ENCODE measurements around the gene GALNT17. TPM values are rescaled to one million over a fixed set of nuclear protein-coding genes. Genes with fewer than 3 reads are reported as not detected.

Gene GALNT17
- total RNA-seq, 2 experiments from 2014 or later: not detected

DNA sequence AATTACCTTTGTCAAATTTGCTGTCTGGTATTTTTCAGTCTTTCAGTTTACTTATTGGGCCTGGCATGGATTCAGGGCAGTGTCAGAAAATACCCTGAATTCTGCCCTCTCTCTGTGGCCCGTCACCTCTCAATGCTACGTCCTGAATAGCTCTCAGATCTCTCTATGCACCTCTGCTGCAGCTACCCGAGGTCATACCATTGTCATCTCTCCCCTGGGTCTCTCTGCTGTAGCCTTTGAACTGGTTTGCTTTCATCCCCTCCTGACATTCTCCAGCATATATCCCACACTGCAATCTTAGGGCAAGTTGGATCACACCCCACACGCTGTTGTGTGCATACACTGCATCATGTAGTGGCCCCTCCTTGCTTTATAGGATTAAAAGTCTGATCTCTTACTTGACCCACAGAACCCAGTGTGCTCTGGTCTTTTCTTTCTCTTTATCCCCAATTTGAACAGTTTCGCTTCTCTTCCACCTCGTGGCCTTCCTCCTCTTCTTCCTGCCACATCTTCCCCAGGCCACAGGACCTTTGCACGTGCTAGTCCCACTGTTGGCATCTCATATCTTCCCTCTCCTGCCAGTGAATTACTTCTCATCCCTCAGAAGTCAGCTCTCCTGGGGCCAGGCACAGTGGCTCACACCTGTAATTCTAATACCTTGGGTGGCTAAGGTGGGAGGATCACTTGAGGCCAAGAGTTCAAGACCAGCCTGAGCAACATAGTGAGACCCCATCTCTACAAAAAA is 372.9 kb downstream of the GALNT17 start:
- Mint-ChIP-seq H3K27ac (no peak overlapping the region), H3K4me1 (no peaks in the 10 kb centered on the region), H3K27me3 (no peaks in the 10 kb centered on the region), H3K36me3 (no peaks in the 10 kb centered on the region), H3K9me3 (ENCODE audit: low read depth) (peaks cover 19% of the 10 kb centered on the region), H3K4me3 (no peak overlapping the region)
- ATAC-seq (no peak), DNase-seq (no peak)
- CTCF ChIA-PET: no interaction called here

GRCh38 chr7:71506822-71507221 is 374.9 kb downstream of the GALNT17 start:
- no peaks in the 10 kb centered on the region for H3K36me3 Mint-ChIP-seq
- no peaks in the 10 kb centered on the region for H3K27me3 Mint-ChIP-seq
- CTCF ChIA-PET: no interaction called here
- ATAC-seq: no peak
- peaks cover 15% of the 10 kb centered on the region for H3K9me3 Mint-ChIP-seq (ENCODE audit: low read depth)
- no peak overlapping the region for H3K4me3 Mint-ChIP-seq
- H3K4me1 Mint-ChIP-seq: no peaks in the 10 kb centered on the region
- DNase-seq: no peak
- H3K27ac Mint-ChIP-seq: no peak overlapping the region

- H3K36me3 Mint-ChIP-seq: no peaks in the 10 kb centered on the region
- H3K4me3 Mint-ChIP-seq: no peak overlapping the region
- no peaks in the 10 kb centered on the region for H3K4me1 Mint-ChIP-seq
- no peaks in the 10 kb centered on the region for H3K27me3 Mint-ChIP-seq
- H3K9me3 Mint-ChIP-seq (ENCODE audit: low read depth): peaks cover 10% of the 10 kb centered on the region
- ATAC-seq (no peak), DNase-seq (no peak)
- CTCF ChIA-PET: no interaction called here
- H3K27ac Mint-ChIP-seq: no peak overlapping the region
Measured at GRCh38 chr7:71507680-71508602, 376.0 kb downstream of the GALNT17 start.

DNA sequence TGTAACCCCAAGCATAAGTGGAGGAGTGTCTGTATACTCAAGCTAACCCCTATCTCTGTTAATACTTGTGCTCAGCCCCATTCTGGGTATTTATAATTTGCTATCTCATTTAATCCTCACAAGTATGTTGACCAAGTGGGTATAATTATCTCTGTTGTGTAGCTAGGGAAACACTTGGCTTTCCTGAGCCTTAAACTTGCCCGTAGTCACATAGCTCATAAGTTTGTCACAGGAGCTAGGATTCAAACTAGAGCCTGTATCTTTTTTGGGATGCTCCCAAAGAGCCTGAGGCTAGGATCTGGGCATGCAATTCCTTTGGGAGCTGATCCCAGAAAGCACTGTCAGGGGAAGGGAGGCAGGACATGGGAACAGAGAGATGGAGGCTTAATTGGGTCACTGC is 377.4 kb downstream of the GALNT17 start:
- no peak for DNase-seq
- no peaks in the 10 kb centered on the region for H3K27me3 Mint-ChIP-seq
- peaks cover 15% of the 10 kb centered on the region for H3K9me3 Mint-ChIP-seq (ENCODE audit: low read depth)
- H3K4me3 Mint-ChIP-seq: no peak overlapping the region
- H3K4me1 Mint-ChIP-seq: no peaks in the 10 kb centered on the region
- no peak for ATAC-seq
- H3K27ac Mint-ChIP-seq: no peak overlapping the region
- H3K36me3 Mint-ChIP-seq: no peaks in the 10 kb centered on the region
- CTCF ChIA-PET: no interaction called here

GRCh38 chr7:71511361-71511807 is 379.4 kb downstream of the GALNT17 start:
- Mint-ChIP-seq H3K9me3 (ENCODE audit: low read depth) (peaks cover 18% of the 10 kb centered on the region), H3K4me1 (no peaks in the 10 kb centered on the region), H3K4me3 (no peak overlapping the region), H3K27me3 (no peaks in the 10 kb centered on the region), H3K36me3 (no peaks in the 10 kb centered on the region), H3K27ac (no peak overlapping the region)
- ATAC-seq (no peak), DNase-seq (no peak)
- CTCF ChIA-PET: no interaction called here

- H3K9me3 Mint-ChIP-seq (ENCODE audit: low read depth): peaks cover 24% of the 10 kb centered on the region
- CTCF ChIA-PET: no interaction called here
- DNase-seq (no peak), ATAC-seq (no peak)
- no peak overlapping the region for H3K4me3 Mint-ChIP-seq
- H3K36me3 Mint-ChIP-seq: no peaks in the 10 kb centered on the region
- no peak overlapping the region for H3K27ac Mint-ChIP-seq
- no peaks in the 10 kb centered on the region for H3K4me1 Mint-ChIP-seq
- no peaks in the 10 kb centered on the region for H3K27me3 Mint-ChIP-seq
Measured at GRCh38 chr7:71517940-71518699, 386.2 kb downstream of the GALNT17 start.

DNA sequence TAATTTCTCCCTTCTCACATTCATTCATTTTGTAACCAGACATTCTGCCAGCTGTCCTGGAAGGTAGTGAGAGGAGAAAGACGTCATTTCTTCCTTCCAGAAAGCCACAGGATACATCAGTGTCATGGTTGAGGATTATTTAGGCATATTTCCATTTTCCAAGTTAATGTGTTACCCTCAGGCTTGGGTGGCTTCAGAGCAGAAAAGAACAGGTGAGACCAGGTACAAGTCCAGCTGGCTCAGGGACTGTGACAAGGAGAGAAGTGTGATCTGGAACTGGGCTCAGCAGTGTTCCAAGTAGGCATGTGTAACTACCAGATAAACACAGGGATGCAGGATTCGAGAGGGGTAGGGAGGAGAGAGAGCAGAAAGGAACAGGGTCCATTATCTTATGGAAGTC is 386.9 kb downstream of the GALNT17 start:
- Mint-ChIP-seq H3K4me1 (no peaks in the 10 kb centered on the region), H3K27me3 (no peaks in the 10 kb centered on the region), H3K27ac (no peak overlapping the region), H3K36me3 (no peaks in the 10 kb centered on the region), H3K4me3 (no peak overlapping the region), H3K9me3 (ENCODE audit: low read depth) (peaks cover 20% of the 10 kb centered on the region)
- CTCF ChIA-PET: no interaction called here
- no peak for DNase-seq
- ATAC-seq: no peak

DNA sequence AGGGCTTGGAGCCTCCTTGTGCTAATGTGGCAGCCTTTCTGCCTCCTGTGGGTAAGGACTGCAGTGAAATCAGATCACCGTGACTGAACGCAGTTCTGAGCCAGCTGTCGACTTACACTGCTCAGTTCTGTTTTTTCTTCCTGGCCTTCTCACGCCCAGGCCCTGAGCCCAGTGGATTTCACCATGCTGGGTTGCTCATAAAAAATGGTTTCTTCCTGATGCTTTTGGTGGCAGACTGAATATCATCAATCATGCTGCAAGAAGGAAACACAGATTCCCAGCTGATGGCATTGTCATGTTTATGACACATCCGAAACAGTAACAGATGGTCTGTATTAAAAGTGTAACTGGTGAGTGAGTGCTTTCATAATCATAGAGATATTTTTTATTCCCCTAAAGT is 389.6 kb downstream of the GALNT17 start:
- Mint-ChIP-seq H3K27me3 (no peaks in the 10 kb centered on the region), H3K27ac (no peak overlapping the region), H3K4me3 (no peak overlapping the region), H3K36me3 (no peaks in the 10 kb centered on the region), H3K9me3 (ENCODE audit: low read depth) (peaks cover 11% of the 10 kb centered on the region), H3K4me1 (no peaks in the 10 kb centered on the region)
- DNase-seq (no peak), ATAC-seq (no peak)
- CTCF ChIA-PET: no interaction called here

DNA sequence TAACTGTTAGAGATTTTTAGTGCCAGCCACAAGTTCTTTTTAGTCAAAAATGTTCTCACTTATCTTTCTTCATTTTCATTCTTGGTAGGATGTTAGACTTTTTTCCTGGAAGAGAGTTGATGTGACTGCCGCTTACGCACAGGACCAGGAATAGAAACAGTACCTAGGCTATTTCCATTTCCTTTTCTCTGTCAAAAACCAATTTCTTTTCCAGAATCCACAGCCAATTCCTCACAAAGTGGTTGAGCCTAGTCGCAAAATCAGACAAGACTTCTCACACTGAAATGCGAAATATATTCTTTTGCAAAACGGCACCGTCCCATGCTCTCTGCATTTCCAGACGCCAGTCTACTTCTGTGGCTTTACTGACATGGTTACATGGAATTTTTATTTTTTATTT is 394.2 kb downstream of the GALNT17 start:
- Mint-ChIP-seq H3K36me3 (no peaks in the 10 kb centered on the region), H3K27me3 (no peaks in the 10 kb centered on the region), H3K4me1 (no peaks in the 10 kb centered on the region), H3K9me3 (ENCODE audit: low read depth) (peaks cover 17% of the 10 kb centered on the region), H3K27ac (no peak overlapping the region), H3K4me3 (no peak overlapping the region)
- ATAC-seq: no peak
- no peak for DNase-seq
- CTCF ChIA-PET: no interaction called here

GRCh38 chr7:71527213-71527612 is 395.3 kb downstream of the GALNT17 start:
- H3K9me3 Mint-ChIP-seq (ENCODE audit: low read depth): peaks cover 14% of the 10 kb centered on the region
- H3K4me1 Mint-ChIP-seq: no peaks in the 10 kb centered on the region
- H3K27ac Mint-ChIP-seq: no peak overlapping the region
- no peak overlapping the region for H3K4me3 Mint-ChIP-seq
- no peaks in the 10 kb centered on the region for H3K27me3 Mint-ChIP-seq
- H3K36me3 Mint-ChIP-seq: no peaks in the 10 kb centered on the region
- DNase-seq (no peak), ATAC-seq (no peak)
- CTCF ChIA-PET: no interaction called here

DNA sequence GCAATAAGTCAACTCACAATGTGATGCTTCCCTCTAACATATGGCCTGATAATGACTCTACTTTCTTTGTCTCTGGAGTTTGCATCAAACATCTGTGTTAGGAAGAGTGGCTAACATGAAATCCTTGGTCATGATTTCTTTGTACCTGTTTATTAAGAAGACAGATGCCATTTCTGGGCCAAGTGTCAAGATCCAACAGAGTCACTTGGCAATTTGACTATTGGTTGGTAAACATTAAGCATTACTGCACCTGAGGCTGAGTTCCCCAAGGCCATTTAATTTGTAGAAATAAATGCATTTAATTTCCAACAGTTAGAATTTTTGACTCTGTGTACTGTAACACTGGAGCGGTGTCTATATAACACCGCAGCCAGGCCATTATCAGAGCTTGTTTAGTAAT is 403.7 kb downstream of the GALNT17 start:
- Mint-ChIP-seq H3K36me3 (no peaks in the 10 kb centered on the region), H3K4me3 (no peak overlapping the region), H3K27me3 (no peaks in the 10 kb centered on the region), H3K27ac (no peak overlapping the region), H3K9me3 (ENCODE audit: low read depth) (peaks cover 16% of the 10 kb centered on the region), H3K4me1 (no peaks in the 10 kb centered on the region)
- CTCF ChIA-PET: no interaction called here
- ATAC-seq (no peak), DNase-seq (no peak)

- Mint-ChIP-seq H3K27ac (no peak overlapping the region), H3K36me3 (no peaks in the 10 kb centered on the region), H3K27me3 (no peaks in the 10 kb centered on the region), H3K9me3 (ENCODE audit: low read depth) (peaks cover 21% of the 10 kb centered on the region), H3K4me3 (no peak overlapping the region), H3K4me1 (no peaks in the 10 kb centered on the region)
- DNase-seq: no peak
- ATAC-seq: no peak
- CTCF ChIA-PET: no interaction called here
Measured at GRCh38 chr7:71538210-71538609, 406.3 kb downstream of the GALNT17 start.

- ATAC-seq (no peak), DNase-seq (no peak)
- CTCF ChIA-PET: interaction anchor here (0.7 kb wide), 1 partner anchor 420 kb away, joined by 3 read pairs; no protein-coding TSS in a partner anchor
- peaks cover 21% of the 10 kb centered on the region for H3K9me3 Mint-ChIP-seq (ENCODE audit: low read depth)
- no peak overlapping the region for H3K4me3 Mint-ChIP-seq
- no peaks in the 10 kb centered on the region for H3K36me3 Mint-ChIP-seq
- no peaks in the 10 kb centered on the region for H3K27me3 Mint-ChIP-seq
- no peaks in the 10 kb centered on the region for H3K4me1 Mint-ChIP-seq
- no peak overlapping the region for H3K27ac Mint-ChIP-seq
Measured at GRCh38 chr7:71539615-71540014, 407.7 kb downstream of the GALNT17 start.

Data from activated CD8-positive, alpha-beta memory T cell treated with anti-CD3 and anti-CD28 coated beads, Interleukin-2, amount 10 ng/mL, durations not matched to agents 7 days and 5 days (primary cell).